BJ (cell line): ENCODE results near the gene CR1. TPM values are rescaled to one million over a fixed set of nuclear protein-coding genes. Genes with fewer than 3 reads are reported as not detected.
A peak's percentile ranks its signal among the peaks of the same experiment; 100 is the strongest.
"Not testable (repeated sequence)": the region's sequence is repeated elsewhere in the genome, so short reads cannot be mapped to it uniquely, and the experiment has no call there.

Experiments
- CTCF ChIA-PET: fragments of 350-600 bp; formaldehyde crosslinking; extraction: SDS; loops from one replicate; lab custom pipeline; 2021; ENCODE audit warnings: antibody characterized with exemption, inconsistent platforms; lab: Yijun Ruan, JAX
- POLR2A ChIA-PET: fragments of 300-600 bp; sonication (Branson Sonifier 250); formaldehyde crosslinking; extraction: SDS; loops from one replicate; lab custom pipeline; 2021; ENCODE audit warnings: antibody characterized with exemption; lab: Charles Lee
- DNase-seq: peaks from one replicate; pipeline ENCODE4 v3.0.0-alpha.2; 2011; ENCODE audit warnings: low read depth
- H3K27me3 ChIP-seq: 2 replicates; pipeline ENCODE4 v1.6.0; 2011; ENCODE audit warnings: low read length; ENCODE audit not compliant: control insufficient read depth, insufficient read depth
- H3K36me3 ChIP-seq: 2 replicates; pipeline ENCODE4 v1.5.1; 2011; ENCODE audit warnings: low read length; ENCODE audit not compliant: control insufficient read depth, insufficient read depth
- H3K4me3 ChIP-seq: 2 replicates; pipeline ENCODE4 v1.5.1; 2011; ENCODE audit warnings: low read depth, mild to moderate bottlenecking, control low read depth, low read length
- CTCF ChIP-seq: IDR thresholded peaks from 2 replicates; pipeline ENCODE4 v1.5.1; 2011; ENCODE audit warnings: low read depth, mild to moderate bottlenecking, control low read depth, inconsistent platforms, low read length, moderate library complexity; ENCODE audit not compliant: insufficient read depth
- polyA plus RNA-seq: library from polyadenylated mRNA; depleted of rRNA; stranded (reverse); fragments of >200 nt; gene quantifications from 2 replicates; pipeline ENCODE4 v1.2.3, GENCODE V29; 2011

Gene CR1
- polyA plus RNA-seq, 1 experiment: not detected

DNA sequence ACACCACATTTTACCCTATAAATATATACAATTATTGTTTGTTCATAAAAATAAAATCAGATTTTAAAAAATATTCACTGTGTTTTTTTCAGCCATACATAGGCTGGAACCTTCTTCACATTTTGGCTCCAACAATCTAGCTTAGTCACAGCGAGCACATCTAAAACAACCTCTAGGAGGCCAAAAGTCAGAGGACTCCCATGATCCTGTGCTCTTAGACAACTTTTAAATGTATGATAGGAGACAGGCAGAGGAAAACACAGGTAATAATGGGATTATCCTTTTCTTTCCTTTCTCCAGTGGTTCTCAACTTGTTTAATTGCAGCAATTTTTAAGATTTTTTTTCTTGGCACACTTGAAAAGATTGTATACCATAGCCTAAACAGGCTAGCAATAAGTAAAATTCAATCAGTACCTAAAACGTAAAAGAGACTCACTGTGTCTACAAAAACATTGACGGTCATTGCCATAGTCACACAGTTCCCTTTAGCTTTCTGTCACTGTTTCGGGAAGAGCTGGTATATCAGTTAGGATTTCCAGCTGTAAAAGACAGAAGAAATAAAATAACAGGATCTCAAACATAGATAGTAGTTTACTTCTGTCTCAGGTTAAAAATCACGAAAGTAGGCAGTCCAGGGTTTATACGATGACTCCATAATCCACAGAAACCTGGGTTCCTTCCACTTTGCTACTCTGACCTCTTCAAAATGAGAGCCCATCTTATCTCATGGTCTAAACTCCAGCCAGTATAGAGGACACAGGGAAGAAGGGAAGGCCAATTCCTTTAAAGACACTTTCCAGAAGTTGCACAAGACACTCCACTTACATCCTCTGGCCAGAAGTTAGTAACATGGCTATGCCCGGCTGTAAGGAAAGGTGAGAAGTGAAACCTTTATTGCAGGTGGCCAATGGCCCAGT, 109.7 kb downstream of the CR1 start:
- no peaks in the 10 kb centered on the region for H3K36me3 ChIP-seq
- no peak for TF ChIP-seq CTCF
- no peaks in the 10 kb centered on the region for H3K27me3 ChIP-seq
- ChIA-PET POLR2A (no interaction called here), CTCF (interaction anchor here (2.0 kb wide), 1 partner anchor 15 kb away, joined by 9 read pairs; no protein-coding TSS in a partner anchor)
- H3K4me3 ChIP-seq: no peak overlapping the region
- DNase-seq: no peak

GRCh38 chr1:207606362-207606755, 110.4 kb downstream of the CR1 start:
- TF ChIP-seq CTCF: no peak
- no peak for DNase-seq
- Histone ChIP-seq H3K36me3 (no peaks in the 10 kb centered on the region), H3K27me3 (no peaks in the 10 kb centered on the region), H3K4me3 (no peak overlapping the region)
- ChIA-PET POLR2A (no interaction called here), CTCF (interaction anchor here (0.6 to 1.2 kb wide), 2 partner anchors 14 to 414 kb away, joined by 3 read pairs; no protein-coding TSS in a partner anchor)

GRCh38 chr1:207612762-207613161, 116.8 kb downstream of the CR1 start:
- ChIA-PET CTCF (no interaction called here), POLR2A (no interaction called here)
- no peak for DNase-seq
- no peak for TF ChIP-seq CTCF
- no peaks in the 10 kb centered on the region for H3K36me3 ChIP-seq
- no peak overlapping the region for H3K4me3 ChIP-seq
- no peaks in the 10 kb centered on the region for H3K27me3 ChIP-seq

GRCh38 chr1:207619871-207620542, 124.0 kb downstream of the CR1 start:
- Histone ChIP-seq H3K27me3 (no peaks in the 10 kb centered on the region), H3K36me3 (no peaks in the 10 kb centered on the region), H3K4me3 (no peak overlapping the region)
- no peak for DNase-seq
- ChIA-PET CTCF (interaction anchor here (0.7 to 2.6 kb wide), 16 partner anchors 9 to 539 kb away, joined by 3 to 14 read pairs (median 4); no protein-coding TSS in a partner anchor), POLR2A (no interaction called here)
- TF ChIP-seq CTCF: peak; percentile 86

- ChIA-PET POLR2A (no interaction called here), CTCF (interaction anchor here (0.7 to 2.6 kb wide), 14 partner anchors 9 to 540 kb away, joined by 3 to 14 read pairs (median 6); no protein-coding TSS in a partner anchor)
- DNase-seq: no peak
- H3K27me3 ChIP-seq: no peaks in the 10 kb centered on the region
- H3K4me3 ChIP-seq: no peak overlapping the region
- H3K36me3 ChIP-seq: no peaks in the 10 kb centered on the region
- no peak for TF ChIP-seq CTCF
These were observed 124.6 kb downstream of the CR1 start for GRCh38 chr1:207620543-207620893.

DNA sequence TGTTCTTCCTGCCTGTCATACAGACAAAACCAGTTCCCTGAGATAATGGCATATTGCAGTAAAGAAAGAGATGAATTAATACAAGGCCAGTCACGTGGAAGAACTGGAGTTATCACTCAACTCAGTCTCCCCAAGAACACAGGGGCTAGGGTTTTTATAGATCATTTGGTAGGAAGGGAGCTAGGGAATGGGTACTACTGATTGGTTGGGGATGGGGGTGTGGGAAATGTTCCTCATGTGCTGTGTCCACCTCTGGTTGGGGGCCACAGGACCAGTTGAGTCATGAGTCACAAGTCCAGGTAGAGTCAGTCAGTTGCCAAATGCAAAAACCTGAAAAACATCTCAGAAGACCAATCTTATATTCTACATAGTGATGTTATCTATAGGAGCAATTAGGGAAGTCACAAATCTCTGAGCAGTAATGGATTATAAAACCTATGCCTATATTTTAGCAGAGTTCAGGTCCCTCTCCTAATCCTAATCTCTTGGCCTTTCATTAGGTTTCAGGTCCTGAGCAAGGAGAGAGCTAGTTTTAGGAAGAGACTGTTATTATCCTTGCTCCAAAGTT, 129.6 kb downstream of the CR1 start:
- H3K27me3 ChIP-seq, H3K4me3 ChIP-seq, DNase-seq, H3K36me3 ChIP-seq, POLR2A ChIA-PET: not testable (repeated sequence)
- CTCF ChIA-PET: interaction anchor here (0.9 kb wide), 1 partner anchor 17 kb away, joined by 3 read pairs; no protein-coding TSS in a partner anchor
